HG03342 (cell line): ENCODE data around the gene MAL.

ENCODE experiments used
- ATAC-seq: cut with Tn5 transposase; IDR thresholded peaks from one replicate; pipeline ENCODE4 v1.9.1; 2021; ENCODE audit warnings: mild to moderate bottlenecking, moderate library complexity; ENCODE audit not compliant: unreplicated experiment

The MAL gene

DNA sequence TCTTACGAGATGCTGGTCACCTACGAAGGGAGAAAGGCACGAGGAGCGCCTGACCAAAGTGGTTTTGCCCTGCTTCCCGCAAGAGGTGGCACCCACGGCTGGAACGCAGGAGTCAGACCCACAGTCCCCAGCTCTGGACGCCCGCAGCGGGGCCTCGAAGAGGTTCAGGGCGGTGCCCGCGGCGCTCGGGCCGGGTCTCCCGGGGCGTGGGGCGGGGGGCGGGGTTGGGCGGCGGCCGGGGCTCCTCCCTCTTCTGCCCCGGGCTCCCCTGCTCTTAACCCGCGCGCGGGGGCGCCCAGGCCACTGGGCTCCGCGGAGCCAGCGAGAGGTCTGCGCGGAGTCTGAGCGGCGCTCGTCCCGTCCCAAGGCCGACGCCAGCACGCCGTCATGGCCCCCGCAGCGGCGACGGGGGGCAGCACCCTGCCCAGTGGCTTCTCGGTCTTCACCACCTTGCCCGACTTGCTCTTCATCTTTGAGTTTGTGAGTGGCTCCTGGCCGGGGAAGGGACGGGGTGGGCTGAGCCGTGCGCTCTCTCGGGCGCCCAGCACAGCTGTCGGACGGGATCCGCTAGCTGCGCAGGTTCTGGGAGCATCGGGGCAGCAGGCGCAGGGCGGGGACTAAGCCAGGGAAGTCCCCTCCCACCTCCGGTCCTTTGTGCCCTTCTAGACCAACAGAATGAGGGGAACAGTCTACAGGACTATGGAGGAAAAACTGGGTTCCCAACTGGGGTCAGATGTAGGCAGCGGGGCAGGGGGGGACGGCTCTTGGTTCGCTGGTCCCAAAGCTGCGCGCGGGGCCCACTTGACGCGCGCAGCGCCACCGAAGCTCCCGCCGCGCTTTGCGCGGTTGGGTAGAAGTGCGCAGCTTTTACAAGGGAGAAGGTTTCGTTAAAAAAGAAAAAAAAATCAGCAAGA is at the start of gene MAL:
MAL (plus strand) TSS at position 303 of the 914 bp plus-strand sequence; CDS start at position 388, 85 bp downstream.
- no peak for ATAC-seq

DNA sequence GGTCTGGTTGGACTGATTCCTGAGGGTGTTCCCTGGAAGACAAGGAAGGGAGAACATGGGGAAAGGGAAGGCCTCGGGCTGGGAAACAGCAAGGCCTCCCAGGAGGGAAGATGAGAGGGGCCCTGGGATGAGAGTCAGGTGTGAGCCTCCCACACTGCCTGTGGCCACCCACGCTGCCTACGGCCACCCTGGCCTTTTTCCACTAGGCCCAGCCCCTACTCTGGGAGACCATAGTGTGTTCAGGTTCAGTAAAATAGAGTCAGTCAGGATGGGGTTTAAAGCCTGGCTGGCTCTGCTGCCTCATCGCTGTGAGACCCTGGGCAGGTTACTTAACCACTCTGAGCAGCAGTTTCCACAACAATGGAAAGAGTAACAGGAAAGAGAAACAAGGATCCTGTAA is 47.7 kb upstream of the MAL start:
- ATAC-seq = no peak

DNA sequence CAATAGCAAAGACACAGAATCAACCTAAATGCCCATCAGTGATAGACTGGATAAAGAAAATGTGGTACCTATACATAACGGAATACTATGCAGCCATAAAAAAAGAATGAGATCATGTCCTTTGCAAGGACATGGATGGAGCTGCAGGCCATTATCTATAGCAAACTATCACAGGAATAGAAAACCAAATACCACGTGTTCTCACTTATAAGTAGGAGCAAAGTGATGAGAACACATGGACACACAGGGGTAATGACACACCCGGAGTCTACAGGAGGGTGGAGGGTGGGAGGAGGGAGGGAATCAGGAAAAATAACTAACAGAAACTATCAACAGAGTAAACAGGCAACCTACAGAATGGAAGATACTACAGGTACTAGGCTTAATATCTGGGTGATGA is 46.6 kb upstream of the MAL start:
- ATAC-seq = no peak

DNA sequence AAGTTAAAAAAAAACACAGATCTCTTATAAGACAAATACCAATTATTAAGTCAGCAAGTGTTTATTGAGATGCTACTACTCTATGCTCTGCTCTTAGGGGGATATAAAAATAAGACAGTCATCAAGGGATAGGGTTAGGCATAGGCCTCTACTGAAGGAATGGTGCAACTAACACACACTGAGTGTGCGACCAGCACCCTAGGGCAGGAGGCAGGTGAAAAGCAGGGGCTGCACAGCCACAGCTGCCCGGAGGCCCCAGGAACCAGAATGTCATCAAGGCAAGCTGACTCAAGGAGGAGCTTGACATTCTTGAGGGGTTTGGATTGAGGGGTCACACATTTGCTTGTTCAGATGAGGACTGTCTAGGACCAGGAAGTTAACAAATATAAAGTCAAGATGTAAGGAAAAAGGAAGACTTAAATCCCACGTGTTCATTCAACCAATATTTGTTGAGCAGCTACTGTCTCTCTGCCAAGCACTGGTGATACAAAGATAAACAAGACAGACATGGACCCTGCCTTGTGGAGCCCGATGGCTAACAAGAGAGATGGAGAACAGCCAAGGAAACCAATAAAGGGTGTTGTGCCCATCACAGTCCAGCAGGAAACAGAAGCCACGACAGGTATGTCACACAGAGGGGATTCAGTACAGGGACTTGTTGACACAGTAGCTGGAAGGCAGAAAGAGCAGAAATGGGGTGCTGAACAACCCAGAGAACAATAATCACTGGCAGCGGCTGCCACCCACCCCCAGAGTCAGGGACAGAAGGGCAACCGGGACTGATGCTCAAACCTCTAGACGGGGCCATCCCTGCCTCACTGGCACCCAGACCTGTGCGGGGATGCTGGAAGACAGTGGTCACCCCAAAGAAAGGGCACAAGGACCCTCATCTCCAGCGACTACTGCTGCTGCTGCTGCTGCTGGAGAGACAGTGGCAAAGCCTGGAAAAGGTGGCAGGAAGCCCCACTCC is 45.8 kb upstream of the MAL start:
- no peak for ATAC-seq

DNA sequence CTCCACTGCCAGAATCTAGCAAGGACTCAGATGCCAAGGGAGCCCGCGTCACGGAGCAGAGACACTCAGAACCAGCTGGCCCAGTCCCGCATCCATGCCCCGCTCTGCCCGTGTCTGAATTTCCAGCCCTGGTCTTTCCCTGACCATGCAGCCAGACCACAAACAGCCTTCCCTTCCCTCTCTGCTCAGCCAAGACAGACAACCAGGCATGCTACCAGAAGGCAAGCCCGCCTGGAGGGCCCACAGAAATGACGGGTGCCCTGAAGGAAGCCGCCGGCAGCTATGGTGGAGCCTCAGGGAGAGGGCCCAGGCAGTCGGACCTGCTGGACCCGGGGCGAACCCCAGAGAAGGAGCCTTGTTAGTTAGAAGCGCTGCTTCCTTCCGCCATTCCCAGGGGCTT is 45.1 kb upstream of the MAL start:
- ATAC-seq = no peak

DNA sequence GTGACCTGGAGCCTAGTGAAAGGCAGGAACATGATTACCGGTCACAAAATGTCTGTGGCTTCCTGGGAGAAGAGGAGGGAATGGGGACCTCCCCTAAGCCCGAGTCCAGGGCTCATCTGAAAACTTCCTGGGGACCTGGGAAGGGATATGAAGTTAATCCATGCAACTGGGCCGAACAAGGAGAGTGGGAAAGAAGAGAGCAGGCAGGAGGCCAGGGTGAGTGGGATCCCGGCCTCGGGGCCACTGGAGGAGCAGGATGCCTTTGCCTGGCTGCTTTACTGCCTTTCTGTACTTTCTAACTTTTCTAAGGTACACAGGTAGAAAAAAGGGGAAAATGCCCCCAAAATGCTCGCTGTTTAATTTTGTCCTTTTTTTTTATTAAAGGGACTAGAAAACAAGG is 43.4 kb upstream of the MAL start:
- no peak for ATAC-seq

DNA sequence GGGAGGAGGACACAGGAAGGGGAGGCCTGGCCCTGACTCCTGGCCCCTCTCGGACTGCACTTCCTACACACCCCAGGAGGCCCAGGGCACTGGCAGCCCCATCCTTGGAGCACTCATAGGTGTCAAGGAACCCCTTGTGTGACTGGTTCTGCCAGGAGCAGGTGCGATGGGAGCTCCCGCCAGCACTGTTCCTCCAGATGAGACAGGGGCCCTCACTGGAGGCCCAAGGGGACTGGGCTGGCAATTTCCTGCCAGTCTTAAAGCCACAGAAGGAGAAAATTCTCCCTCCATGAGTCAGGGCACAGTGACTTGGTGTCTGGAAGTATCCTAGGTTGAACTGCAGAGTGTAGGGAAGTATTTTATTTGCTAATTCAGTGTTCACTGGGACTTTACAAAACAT is 42.8 kb upstream of the MAL start:
- no peak for ATAC-seq

DNA sequence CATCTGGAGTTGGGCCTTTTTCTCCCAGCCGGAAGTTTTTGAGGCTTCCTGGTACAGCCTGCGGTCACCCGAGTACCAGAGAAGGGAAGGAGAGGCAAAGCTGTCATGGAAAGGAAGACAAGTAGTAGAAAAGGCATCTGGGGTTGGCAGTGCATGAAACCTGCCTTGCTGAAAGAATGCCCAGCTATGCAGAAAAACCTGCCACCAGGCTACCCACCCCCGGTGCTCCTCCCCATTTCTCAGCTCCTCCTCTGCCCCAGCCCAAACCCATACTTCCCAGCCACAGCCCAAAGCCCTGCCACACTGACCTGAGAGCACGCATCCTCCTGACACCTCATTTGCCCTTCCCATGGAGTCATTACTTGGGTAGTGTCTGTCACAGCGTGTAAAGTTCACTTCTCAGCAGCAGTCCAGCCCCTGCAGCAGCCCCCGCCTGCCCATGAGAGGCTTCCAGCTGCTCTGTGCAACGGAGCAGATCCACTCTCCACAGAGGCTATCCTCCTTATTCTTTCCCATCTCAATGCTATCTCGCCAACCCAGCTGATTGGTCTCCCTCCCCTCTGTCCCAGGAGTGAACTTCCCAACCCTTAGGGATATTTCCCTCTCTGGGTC is 40.4 kb upstream of the MAL start:
- no peak for ATAC-seq

DNA sequence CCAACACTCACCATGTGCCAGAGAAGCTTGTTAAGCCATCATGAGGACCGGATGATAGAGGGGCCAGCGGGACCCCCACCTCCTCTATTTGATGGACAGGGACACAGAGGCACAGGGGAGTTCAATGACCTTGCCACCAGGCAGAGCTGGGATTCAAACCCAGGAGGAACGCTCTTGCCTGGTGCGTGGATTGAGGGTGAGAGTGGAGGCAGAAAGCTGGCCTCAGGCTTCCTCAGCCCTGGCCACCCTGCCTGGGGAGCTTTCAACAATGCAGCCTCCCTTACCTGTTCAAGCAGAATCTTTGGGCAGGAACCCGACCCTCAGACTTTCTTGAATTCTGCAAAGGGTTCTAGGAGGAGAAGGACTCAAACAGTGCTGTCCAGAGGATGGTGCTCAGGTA is 39.9 kb upstream of the MAL start:
- ATAC-seq = no peak

GRCh38 chr2:94986392-94986963 is 39.0 kb upstream of the MAL start:
- peak; percentile 78 for ATAC-seq

- ATAC-seq = no peak
Observed at GRCh38 chr2:94987074-94988020, 38.2 kb upstream of the MAL start.

DNA sequence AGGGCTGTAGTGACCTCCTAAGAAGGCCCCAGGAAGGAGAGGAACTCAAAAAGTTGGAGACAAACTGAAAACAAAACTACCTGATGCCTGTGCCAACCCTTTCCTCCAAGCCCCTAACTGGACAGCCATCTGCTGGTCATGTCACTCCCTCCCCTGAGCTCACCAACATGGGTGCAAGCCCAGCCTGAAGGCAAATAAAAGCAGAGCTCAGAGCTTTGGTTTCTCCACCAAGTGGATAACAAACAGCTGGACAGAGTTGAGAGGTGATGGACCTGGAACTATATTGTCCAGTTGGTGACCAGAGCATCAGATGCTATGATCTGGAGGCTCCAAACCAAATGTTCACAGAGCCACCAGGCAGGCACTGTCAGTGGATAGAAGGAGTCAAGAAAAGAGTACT is 34.6 kb upstream of the MAL start:
- no peak for ATAC-seq

GRCh38 chr2:94992360-94992759 is 33.1 kb upstream of the MAL start:
- no peak for ATAC-seq

DNA sequence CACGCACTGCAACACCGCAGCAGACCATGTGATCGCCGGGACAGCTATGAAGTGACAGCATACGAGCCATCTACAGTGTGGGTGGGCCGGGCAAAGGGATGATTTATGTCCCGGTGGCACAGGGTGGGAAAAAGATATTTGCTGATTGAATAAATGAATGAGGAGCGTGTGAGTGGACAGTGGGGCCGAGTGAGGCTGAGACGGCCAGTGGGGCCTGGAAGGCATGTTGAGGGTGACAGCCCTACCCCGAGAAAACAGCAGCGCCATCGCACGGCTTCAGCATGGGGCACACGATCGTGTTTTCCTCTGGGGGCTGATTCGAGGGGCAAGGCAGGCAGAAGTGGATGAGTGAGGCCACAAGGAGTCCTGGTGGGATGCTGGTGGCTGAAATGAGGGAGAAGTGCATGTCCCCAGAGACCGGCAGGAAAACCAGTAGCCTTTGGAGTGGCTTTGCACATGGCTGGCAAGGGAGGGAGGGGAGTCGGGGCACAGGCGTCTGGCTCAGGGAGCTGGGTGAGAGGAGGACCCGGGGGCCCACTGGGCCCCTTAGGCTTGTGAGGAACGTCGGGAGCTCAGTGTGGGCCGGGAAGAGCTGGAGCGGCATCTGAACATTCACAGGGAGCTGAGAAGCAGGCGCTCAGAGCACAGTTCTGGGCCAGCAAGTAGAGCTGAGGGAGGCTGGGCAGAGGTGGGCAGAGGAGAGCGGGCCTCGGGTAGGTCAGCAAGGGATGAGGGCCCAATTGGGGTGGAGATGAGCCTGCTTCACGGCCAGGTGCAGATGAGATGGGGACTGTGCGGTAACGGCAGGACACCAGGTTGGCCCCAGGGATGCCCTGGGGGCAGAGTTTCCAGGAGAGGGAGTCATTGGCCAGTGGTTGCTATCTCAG is 32.1 kb upstream of the MAL start:
- no peak for ATAC-seq

GRCh38 chr2:94994063-94994913 is 31.2 kb upstream of the MAL start:
- ATAC-seq = no peak

- no peak for ATAC-seq
Observed at GRCh38 chr2:94994914-94995552, 30.5 kb upstream of the MAL start.

DNA sequence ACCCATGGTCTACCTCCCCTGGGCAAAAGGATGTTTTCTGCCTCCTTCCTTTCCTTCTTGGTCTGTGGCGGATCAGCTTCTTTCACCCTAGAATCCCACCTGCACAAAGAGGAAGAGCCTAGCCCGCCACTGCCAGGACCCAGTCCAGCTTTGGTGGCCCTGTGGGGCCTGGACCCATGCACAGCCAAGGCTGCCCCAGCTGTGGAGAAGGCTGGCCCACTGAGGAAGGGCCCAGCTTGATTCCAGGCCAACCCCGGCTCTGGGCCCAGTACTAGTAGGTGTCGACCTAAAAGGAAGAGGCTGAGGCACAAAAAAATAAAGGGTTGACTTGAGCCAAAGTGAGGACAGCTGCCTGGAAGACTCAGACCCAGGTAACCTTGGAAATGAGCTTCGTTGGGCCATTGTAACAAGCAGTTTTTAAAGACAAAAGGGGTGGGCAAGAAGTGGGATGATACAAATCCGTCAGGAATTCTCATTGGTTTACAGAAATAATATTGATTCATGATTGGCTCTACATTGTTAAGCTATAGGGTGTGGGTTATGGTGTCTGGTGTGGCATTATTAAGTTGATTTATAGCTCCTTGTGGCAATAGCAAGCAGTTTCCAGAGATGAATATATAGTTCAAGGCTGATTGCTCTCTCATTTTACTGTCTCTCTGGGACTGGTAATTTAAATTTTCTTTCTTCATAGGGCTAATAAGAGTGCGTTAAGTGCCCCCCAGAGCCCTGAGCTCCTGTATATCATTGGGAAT is 29.8 kb upstream of the MAL start:
- ATAC-seq = no peak
